IPS-15b (cell line): ENCODE data around the gene RAC2.
"Not testable (repeated sequence)": the region's sequence is repeated elsewhere in the genome, so short reads cannot be mapped to it uniquely, and the experiment has no call there.

Experiments used
- H3K27me3 ChIP-seq: one replicate; pipeline ENCODE4 v1.6.1; 2013; ENCODE audit warnings: low read length; ENCODE audit not compliant: control insufficient read depth, insufficient read depth
- H3K36me3 ChIP-seq: one replicate; pipeline ENCODE4 v1.6.1; 2013; ENCODE audit warnings: low read length; ENCODE audit not compliant: control insufficient read depth, insufficient read depth
- H3K4me1 ChIP-seq: one replicate; pipeline ENCODE4 v1.6.1; 2013; ENCODE audit warnings: mild to moderate bottlenecking, low read length; ENCODE audit not compliant: control insufficient read depth, insufficient read depth
- H3K4me3 ChIP-seq: one replicate; pipeline ENCODE4 v1.5.1; 2013; ENCODE audit warnings: low read depth, low read length
- H3K9ac ChIP-seq: one replicate; pipeline ENCODE4 v1.6.1; 2013; ENCODE audit warnings: low read depth, mild to moderate bottlenecking, low read length
- H3K9me3 ChIP-seq: one replicate; pipeline ENCODE4 v1.6.1; 2013; ENCODE audit warnings: mild to moderate bottlenecking, low read length; ENCODE audit not compliant: control insufficient read depth, insufficient read depth

The RAC2 gene

DNA sequence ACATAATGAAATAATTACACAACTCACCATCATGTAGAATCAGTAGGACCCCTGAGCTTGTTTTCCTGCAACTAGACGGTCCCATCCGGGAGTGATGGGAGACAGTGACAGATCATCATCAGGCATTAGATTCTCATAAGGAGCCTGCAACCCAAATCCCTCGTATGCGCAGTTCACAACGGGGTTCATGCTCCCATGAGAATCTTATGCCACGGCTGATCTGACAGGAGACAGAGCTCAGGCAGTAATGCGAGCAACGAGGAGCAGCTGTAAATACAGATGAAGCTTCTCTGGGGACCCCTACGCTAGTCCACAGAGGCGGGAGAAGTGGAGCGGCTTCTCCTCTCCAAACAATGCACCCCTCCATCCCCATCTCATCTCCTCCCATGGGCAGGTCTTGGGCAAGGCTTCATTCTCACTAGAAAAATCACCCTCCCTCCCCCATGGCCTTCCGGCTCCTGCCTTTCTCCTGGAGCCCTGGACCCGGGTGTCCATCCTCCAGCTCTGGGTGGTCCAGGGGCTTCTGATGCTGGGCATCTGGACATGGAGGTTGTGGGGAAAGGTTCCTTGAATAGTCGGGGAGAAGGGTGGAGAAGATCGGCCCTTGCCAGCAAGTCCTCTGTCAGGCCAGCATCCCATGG lies 16.2 kb upstream of the RAC2 start:
- peaks cover 4% of the 10 kb centered on the region for H3K9me3 ChIP-seq
- peaks cover 3% of the 10 kb centered on the region for H3K4me1 ChIP-seq
- no peak overlapping the region for H3K9ac ChIP-seq
- peaks cover 12% of the 10 kb centered on the region for H3K27me3 ChIP-seq
- no peaks in the 10 kb centered on the region for H3K36me3 ChIP-seq
- no peak overlapping the region for H3K4me3 ChIP-seq

DNA sequence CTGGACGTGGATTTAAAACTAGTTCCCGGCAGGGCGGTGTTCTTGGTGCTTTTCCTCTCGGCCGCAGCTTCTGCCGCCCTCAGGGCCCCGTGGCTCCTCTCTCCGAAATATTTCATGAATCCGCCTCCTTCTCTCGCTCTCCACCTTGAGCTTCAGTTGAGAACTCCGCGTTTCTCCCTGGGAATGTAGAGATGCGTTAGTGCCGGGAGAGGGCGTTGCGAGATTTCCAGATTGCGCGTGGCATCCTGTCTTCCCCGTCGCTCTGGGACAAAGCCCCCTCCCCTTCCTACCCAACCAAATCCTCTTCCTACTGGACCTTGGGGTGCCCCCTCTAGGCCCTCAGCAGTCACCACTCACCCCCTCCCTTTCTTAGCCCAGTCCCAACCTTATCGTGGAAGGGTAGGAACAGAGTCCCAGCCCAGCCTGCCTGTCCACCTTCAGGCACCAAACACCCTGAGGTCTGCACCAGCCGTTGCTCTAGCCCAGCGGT lies 15.5 kb upstream of the RAC2 start:
- Histone ChIP-seq H3K4me1 (peaks cover 3% of the 10 kb centered on the region), H3K9ac (no peak overlapping the region), H3K9me3 (peaks cover 4% of the 10 kb centered on the region), H3K36me3 (no peaks in the 10 kb centered on the region), H3K27me3 (peaks cover 12% of the 10 kb centered on the region), H3K4me3 (peak overlapping the region; percentile 26)

DNA sequence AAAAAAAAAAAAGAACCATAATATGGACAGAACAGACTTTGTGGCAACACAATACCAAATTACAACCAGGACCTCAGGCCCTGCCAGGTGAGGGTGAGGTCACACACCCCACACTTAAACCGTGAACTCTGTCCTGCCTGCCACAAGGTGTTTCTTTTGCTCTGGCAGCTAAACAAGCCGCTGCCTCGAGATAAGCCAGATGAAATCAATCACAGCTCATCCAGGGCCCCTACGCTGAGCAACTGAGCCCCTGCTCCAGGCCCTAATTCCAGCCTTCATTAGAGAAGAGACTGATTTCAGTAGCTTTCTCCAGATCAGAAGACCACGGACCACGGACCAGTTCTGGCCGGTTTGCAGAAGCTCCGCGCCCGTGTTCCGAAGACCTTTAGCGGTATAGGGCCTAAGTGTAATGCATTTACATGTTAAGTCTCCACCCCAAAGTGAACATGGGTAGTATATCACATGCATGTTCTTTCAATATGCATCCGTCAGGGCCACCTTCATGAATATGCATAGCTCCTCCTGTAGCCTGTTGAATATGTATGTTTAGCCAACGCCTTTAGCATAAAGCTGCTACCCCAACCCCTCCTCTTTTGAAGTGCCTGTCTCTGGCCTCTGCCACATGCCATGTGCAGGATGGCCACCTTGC lies 14.8 kb upstream of the RAC2 start:
- Histone ChIP-seq H3K9ac (no peak overlapping the region), H3K4me1 (peaks cover 3% of the 10 kb centered on the region), H3K4me3 (peak overlapping the region; percentile 26), H3K9me3 (no peaks in the 10 kb centered on the region), H3K27me3 (peaks cover 12% of the 10 kb centered on the region), H3K36me3 (no peaks in the 10 kb centered on the region)

DNA sequence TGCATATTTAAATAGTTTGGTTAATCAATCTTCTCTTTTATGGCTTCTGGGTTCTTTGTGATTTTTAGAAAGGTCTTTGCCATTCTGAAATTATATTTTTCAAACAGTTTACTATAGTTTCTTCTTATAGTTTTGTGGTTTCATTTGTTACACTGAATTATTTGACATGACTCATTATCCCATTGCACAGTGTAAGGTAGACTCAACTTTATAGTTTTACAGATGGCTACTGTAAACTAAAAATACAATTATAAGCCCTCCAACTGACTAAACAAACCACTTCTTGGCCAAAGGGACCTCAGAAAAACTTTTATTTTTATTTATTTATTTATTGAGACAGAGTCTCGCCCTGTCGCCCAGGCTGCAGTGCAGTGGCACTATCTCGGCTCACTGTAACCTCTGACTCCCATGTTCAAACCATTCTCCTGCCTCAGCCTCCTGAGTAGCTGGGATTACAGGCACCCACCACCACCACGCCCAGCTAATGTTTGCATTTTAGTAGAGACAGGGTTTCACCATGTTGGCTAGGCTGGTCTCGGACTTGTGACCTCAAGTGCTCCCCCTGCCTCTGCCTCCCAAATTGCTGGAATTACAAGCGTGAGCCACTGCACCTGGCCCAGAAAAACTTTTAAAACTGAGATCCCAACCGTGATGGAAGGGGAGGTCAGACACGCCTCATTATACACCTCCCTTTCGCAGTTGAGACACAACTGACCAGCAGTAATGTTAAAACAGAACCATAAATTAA lies 14.1 kb upstream of the RAC2 start:
- no peaks in the 10 kb centered on the region for H3K9me3 ChIP-seq
- H3K36me3 ChIP-seq: no peaks in the 10 kb centered on the region
- no peak overlapping the region for H3K9ac ChIP-seq
- no peak overlapping the region for H3K4me3 ChIP-seq
- peaks cover 3% of the 10 kb centered on the region for H3K4me1 ChIP-seq
- peaks cover 12% of the 10 kb centered on the region for H3K27me3 ChIP-seq

DNA sequence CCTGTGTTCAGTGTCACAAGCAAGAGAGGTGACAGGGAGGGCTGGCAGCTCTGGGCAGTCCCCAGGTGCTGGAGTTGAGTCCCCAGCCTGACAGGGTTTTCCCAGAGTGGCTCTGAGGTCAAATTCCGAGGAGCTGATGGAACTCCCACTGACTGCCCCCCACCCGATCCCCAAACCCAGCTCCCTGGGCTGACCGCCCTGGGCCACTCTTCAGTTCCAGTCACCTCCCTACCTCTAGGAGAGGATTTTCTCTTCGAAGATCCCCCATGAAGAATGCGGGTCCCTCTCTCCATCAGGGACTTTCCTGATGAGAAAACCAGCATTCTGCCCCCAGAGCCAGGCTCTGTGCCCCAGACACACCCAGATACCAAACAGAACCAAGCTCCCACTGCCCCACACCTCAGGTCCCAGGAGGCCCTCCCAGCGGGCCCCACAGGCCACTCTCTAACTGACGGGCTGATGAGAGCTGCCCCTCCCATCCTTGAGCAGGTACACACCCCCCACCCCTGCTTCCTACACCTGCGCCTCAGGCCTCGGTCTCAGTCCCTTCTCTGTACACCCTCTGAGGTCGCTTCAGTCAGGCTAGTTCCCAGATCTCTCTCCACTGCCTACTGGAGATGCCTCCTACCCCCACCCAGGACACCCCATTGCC lies 12.1 kb upstream of the RAC2 start:
- peaks cover 12% of the 10 kb centered on the region for H3K27me3 ChIP-seq
- no peak overlapping the region for H3K9ac ChIP-seq
- H3K36me3 ChIP-seq: no peaks in the 10 kb centered on the region
- no peak overlapping the region for H3K4me3 ChIP-seq
- H3K9me3 ChIP-seq: no peaks in the 10 kb centered on the region
- peaks cover 3% of the 10 kb centered on the region for H3K4me1 ChIP-seq

DNA sequence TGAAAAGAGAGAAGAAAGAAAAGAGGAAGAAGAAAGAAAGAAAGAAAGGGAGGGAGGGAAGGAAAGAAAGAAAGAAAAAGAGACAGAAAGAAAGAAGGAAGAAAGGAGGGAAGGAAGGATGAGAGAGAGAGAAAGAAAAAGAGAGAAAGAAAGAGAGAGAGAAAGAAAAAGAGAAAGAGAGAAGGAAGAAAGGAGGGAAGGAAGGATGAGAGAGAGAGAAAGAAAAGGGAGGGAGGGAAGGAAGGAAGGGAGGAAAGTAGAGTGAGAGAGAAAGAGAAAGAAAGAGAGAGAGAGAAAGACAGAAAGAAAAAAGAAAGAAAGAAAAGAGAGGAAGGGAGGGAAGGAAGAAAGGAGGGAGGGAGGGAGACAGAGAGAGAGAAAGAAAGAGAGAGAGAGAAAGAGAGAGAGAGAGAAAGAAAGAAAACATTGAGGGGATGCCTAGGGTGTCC lies 11.5 kb upstream of the RAC2 start:
- peaks cover 10% of the 10 kb centered on the region for H3K27me3 ChIP-seq
- H3K36me3 ChIP-seq: no peaks in the 10 kb centered on the region
- peaks cover 3% of the 10 kb centered on the region for H3K4me1 ChIP-seq
- H3K4me3 ChIP-seq: no peak overlapping the region
- no peaks in the 10 kb centered on the region for H3K9me3 ChIP-seq
- no peak overlapping the region for H3K9ac ChIP-seq

DNA sequence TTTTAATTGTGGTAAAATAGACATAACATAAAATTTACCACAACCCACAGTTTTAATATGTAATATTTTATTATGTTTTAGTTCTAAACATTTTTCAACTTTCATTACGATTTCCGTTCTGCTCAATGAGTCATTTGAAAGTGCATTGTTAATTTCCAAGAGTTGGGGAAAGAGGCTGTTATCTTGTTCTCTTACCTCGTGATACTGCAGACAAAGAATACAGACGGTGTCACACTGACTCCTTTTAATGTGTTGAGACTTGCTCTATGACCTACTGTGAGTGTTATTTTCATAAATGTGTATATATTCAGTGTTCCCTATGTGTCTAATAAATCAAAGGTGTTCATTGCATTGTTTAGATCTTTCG lies 10.8 kb upstream of the RAC2 start:
- Histone ChIP-seq H3K9me3 (no peaks in the 10 kb centered on the region), H3K9ac (no peak overlapping the region), H3K4me3 (no peak overlapping the region), H3K27me3 (peaks cover 3% of the 10 kb centered on the region), H3K36me3 (no peaks in the 10 kb centered on the region), H3K4me1 (peaks cover 3% of the 10 kb centered on the region)

DNA sequence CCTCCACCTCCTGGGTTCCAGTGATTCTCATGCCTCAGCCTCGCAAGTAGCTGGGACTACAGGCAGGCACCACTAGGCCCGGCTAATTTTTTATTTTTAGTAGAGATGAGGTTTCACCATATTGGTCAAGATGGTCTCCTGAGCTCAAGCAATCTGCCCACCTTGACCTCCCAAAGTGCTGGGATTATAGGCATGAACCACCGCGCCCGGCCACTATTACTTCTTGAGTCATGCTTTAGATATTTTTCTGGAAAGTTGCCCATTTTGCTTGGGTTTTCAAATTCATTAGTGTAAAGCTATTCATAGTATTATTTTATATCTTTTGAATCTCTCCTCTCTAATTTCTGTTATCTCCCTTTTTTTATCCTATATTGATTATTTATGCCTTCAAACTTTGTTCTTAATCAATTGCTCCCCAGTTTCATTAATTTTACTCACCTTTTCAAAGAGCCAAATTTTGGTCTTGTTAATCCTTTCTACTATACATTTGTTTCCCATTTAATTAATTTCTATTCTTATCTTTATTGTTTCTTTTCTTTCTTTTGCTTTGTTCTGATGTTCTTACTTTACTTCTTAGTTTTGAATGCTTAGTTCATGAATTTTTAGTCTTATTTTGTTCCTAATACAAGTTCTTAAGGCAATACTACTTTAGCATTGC lies 10.3 kb upstream of the RAC2 start:
- Histone ChIP-seq H3K9me3 (no peaks in the 10 kb centered on the region), H3K4me3 (no peak overlapping the region), H3K9ac (no peak overlapping the region), H3K4me1 (peaks cover 3% of the 10 kb centered on the region), H3K27me3 (no peaks in the 10 kb centered on the region), H3K36me3 (no peaks in the 10 kb centered on the region)

DNA sequence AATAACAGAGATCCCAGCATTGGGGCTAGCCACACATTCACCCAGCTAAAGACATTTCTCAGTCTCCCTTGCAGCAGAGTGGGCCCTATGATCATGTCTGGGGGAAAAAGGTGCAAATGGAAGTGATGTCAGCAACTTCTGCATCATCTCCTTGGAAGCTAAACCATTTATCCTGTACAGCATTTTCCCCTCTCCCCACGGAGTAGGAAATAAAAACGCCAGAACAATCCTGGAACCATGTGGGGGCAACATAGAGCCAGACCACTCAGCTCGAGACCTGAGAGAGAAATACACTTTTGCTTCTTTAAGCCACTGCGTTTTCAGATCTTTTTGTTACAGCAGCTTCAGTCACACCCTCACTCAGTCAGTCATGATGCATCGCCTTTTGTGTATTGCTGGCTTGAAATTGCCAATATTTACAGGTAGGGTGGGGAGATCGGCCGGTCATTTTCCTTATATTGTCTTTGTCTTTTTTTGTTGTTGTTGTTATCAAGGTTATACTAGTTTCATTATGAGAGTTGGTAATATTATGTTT lies 9.1 kb upstream of the RAC2 start:
- Histone ChIP-seq H3K4me3 (no peak overlapping the region), H3K27me3 (no peaks in the 10 kb centered on the region), H3K4me1 (no peaks in the 10 kb centered on the region), H3K9me3 (no peaks in the 10 kb centered on the region), H3K9ac (no peak overlapping the region), H3K36me3 (no peaks in the 10 kb centered on the region)

DNA sequence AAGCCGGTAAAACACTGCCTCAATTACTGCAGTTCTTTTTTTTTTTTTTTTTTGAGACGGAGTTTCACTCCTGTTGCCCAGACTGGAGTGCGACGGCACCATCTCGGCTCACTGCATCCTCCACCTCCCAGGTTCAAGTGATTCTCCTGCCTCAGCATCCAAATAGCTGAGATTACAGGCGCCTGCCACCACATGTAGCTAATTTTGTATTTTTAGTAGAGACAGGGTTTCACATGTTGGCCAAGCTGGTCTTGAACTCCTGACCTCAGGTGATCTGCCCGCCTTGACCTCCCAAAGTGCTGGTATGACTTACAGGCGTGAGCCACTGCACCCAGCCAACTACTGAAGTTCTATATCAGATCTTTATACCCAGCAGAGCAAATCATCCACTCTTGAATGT lies 7.8 kb upstream of the RAC2 start:
- H3K27me3 ChIP-seq, H3K4me3 ChIP-seq, H3K9ac ChIP-seq, H3K4me1 ChIP-seq, H3K36me3 ChIP-seq, H3K9me3 ChIP-seq: not testable (repeated sequence)

DNA sequence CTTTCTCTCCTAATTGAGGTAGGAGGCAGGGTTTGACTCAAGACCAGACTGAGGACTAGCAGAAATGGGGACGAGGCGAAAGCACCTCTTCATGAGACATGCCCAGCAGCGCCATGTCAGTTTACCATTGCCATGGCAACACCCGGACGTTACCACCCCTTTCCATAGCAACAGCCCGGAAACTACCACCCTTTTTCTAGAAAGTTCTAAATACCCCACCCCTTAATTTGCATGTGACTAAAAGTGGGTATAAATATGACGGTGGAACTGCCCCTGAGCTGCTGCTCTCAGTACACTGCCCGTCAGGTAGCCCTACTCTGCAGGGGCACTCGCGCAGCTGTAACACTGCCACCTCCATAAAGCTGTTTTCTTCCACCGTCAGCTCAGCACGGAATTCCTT lies 5.9 kb upstream of the RAC2 start:
- no peak overlapping the region for H3K9ac ChIP-seq
- H3K4me1 ChIP-seq: no peaks in the 10 kb centered on the region
- H3K4me3 ChIP-seq: no peak overlapping the region
- no peaks in the 10 kb centered on the region for H3K36me3 ChIP-seq
- H3K9me3 ChIP-seq: no peaks in the 10 kb centered on the region
- H3K27me3 ChIP-seq: no peaks in the 10 kb centered on the region
